Heart right ventricle (tissue), 16 donors: ENCODE data around the gene LRRIQ1. TPM values are rescaled to one million over a fixed set of nuclear protein-coding genes. Genes with fewer than 3 reads are reported as not detected.

ENCODE experiments used
- ATAC-seq, 8 donors: fragments of 200-7000 bp; cut with Tn5 transposase; one replicate each; pipeline ENCODE4 v1.9.1; 2020; ENCODE audit warnings: mild to moderate bottlenecking in 8 of 8, moderate library complexity in 8 of 8, moderate number of reproducible peaks in 1 of 8
- DNase-seq, 2 donors: peaks; one replicate each; pipeline ENCODE4 v3.0.0-alpha.2; 2020
- H3K27ac ChIP-seq, 10 donors: fragments of 200-600 bp; sonication (generic) in 2 of 10; one replicate each; pipeline versions ENCODE4 v1.5.0 to v1.8.0; 2020 to 2022; ENCODE audit warnings: mild to moderate bottlenecking in 3 of 10
- H3K27me3 ChIP-seq, 7 donors: fragments of 200-600 bp; one replicate each; pipeline ENCODE4 v1.8.0; 2021 to 2022; ENCODE audit warnings: mild to moderate bottlenecking in 2 of 7
- H3K36me3 ChIP-seq, 9 donors: fragments of 200-600 bp; sonication (generic) in 1 of 9; one replicate each; pipeline versions ENCODE4 v1.5.0 to v1.8.0; 2020 to 2022; ENCODE audit warnings: mild to moderate bottlenecking in 2 of 9
- H3K4me1 ChIP-seq, 9 donors: fragments of 200-600 bp; sonication (generic) in 1 of 9; one replicate each; pipeline versions ENCODE4 v1.5.0 to v1.8.0; 2020 to 2022; ENCODE audit warnings: mild to moderate bottlenecking in 4 of 9
- H3K4me3 ChIP-seq, 10 donors: fragments of 200-600 bp; sonication (generic) in 2 of 10; one replicate each; pipeline versions ENCODE4 v1.5.0 to v1.8.0; 2020 to 2022; ENCODE audit warnings: mild to moderate bottlenecking in 7 of 10, moderate library complexity in 2 of 10
- H3K9me3 ChIP-seq, 11 donors: fragments of 200-600 bp in 10 of 11; sonication (generic) in 2 of 11; one replicate each; pipeline versions ENCODE4 v1.5.0 to v1.8.0; 2013 to 2022; ENCODE audit warnings: mild to moderate bottlenecking in 2 of 11, control low read depth in 1 of 11, moderate library complexity in 1 of 11
- CTCF ChIP-seq, 9 donors: fragments of 200-600 bp; sonication (generic) in 2 of 9; IDR thresholded peaks; one replicate each; pipeline versions ENCODE4 v1.5.0 to v1.8.0; 2021 to 2022; ENCODE audit warnings: antibody characterized with exemption in 9 of 9, mild to moderate bottlenecking in 5 of 9, moderate library complexity in 1 of 9
- WGBS, 2 donors: extraction: QIAGEN DNeasy Blood & Tissue Kit; methylation state at CpG; one replicate each; pipeline ENCODE4 v1.1.7; 2013; ENCODE audit warnings: inconsistent platforms in 1 of 2; 5-methylcytosine and 5-hydroxymethylcytosine counted together
- intact Hi-C, 10 donors: fragments of 100-400 bp; cut with DNase I; formaldehyde crosslinking; loops; one replicate each; pipeline versions ENCODE4 v1.11.1 to v1.14.2; 2022
- polyA plus RNA-seq, 2 donors: library from polyadenylated mRNA; stranded (reverse); fragments of 200-250 nt; gene quantifications; one replicate each; pipeline ENCODE4 v1.2.3, GENCODE V29; 2013
- total RNA-seq, 10 donors: library from RNA; stranded (reverse); fragmentation: NEBNext Ultra II Directional in 3 of 10; extraction: Animal tissue kit (Norgen Biotek cat#: 25700) in 3 of 10; gene quantifications; one replicate each; pipeline versions ENCODE4 v1.2.1 to v1.2.4, GENCODE V29; 2021 to 2023
- donor health status: Arrhythmogenic right ventricular cardiomyopathy.
- donor health status: ischemic (EF 13 %, LVEDD 7.1; RV severe dilation, severe dysfunction).
- donor health status: healthy with polysubstance abuse.
- donor health status: DM: no; HTN: yes; CAD: no.
- donor health status: DM: no; HTN: no; CAD: no.
- donor health status: ischemic (EF 25% LVEDD 6.9; RV normal size, moderate dysfunction).
- donor health status: ischemic (EF 25% LVEDD 5.7; RV mildly dilated, moderate dysfunction).
- donor health status: healthy.
- donor health status: DM: yes; HTN: yes; CAD: no.
- donor health status: Ischemic cardiomyopathy.
- donor health status: ischemic (EF 35%, LVEDD 5.7; RV mildly dilated, moderate dysfunction).
- donor health status: nonischemic (EF 11% LVEDD 7.7; RV severe dilation, severe dysfunction).
- donor health status: DM: yes; HTN: yes; CAD: no.
- donor health status: PGD.
- donor health status: ischemic (EF 29% LVEDD 5.4; RV normal size, mild dysfunction).
- donor health status: nonischemic (EF 23%, LVEDD 6.1; RV moderate dilation, normal function).

Gene LRRIQ1
- total and polyA plus RNA-seq, 12 donors = 0.04 to 0.79 (median 0.15) TPM; not detected in 1

- no peak for TF ChIP-seq CTCF (IDR thresholded peaks at IDR 0.05)
These were observed 53.6 kb downstream of the LRRIQ1 start for GRCh38 chr12:85089792-85090191.

GRCh38 chr12:85092814-85093370, 56.7 kb downstream of the LRRIQ1 start:
- intact Hi-C loops = no loop called here
- 92 to 93% methylated on average over 2 of the region's 2 CpGs for WGBS, 2 donors
- Histone ChIP-seq H3K27me3 (no peaks in the 10 kb centered on the region), H3K27ac (no peak overlapping the region), H3K4me3 (no peak overlapping the region), H3K36me3 (no peaks in the 10 kb centered on the region), H3K4me1 (no peaks in the 10 kb centered on the region), H3K9me3 (peaks cover 0 to 3% (median 0%) of the 10 kb centered on the region in 11 donors)
- ATAC-seq = no peak
- no peak for DNase-seq
- no peak for TF ChIP-seq CTCF (IDR thresholded peaks at IDR 0.05)

More at GRCh38 chr12:85089792-85090191, 53.6 kb downstream of the LRRIQ1 start:
- DNase-seq (no peak), ATAC-seq (no peak)
- Histone ChIP-seq H3K4me1 (no peaks in the 10 kb centered on the region), H3K4me3 (no peak overlapping the region), H3K27ac (no peak overlapping the region), H3K27me3 (no peaks in the 10 kb centered on the region), H3K9me3 (peaks cover 0 to 7% (median 0%) of the 10 kb centered on the region in 11 donors), H3K36me3 (no peaks in the 10 kb centered on the region)
- 65 to 68% methylated on average over 5 of the region's 5 CpGs for WGBS, 2 donors
- intact Hi-C loops = loop anchor here in 1 of 10 donors (10.0 kb wide), 1 partner anchor 355 kb away; no protein-coding TSS in a partner anchor

- Histone ChIP-seq H3K27me3 (no peaks in the 10 kb centered on the region), H3K4me1 (no peaks in the 10 kb centered on the region), H3K27ac (no peak overlapping the region), H3K9me3 (no peaks in the 10 kb centered on the region), H3K36me3 (no peaks in the 10 kb centered on the region), H3K4me3 (no peak overlapping the region)
- DNase-seq (no peak), ATAC-seq (no peak)
- TF ChIP-seq CTCF (IDR thresholded peaks at IDR 0.05) = no peak
- intact Hi-C loops = no loop called here
These were observed 59.4 kb downstream of the LRRIQ1 start for GRCh38 chr12:85095501-85095900.

GRCh38 chr12:85130646-85131045, 94.5 kb downstream of the LRRIQ1 start:
- H3K4me3 ChIP-seq = no peak overlapping the region
- TF ChIP-seq CTCF (IDR thresholded peaks at IDR 0.05) = no peak
- 69 to 79% methylated on average over 6 of the region's 6 CpGs for WGBS, 2 donors
- H3K27ac ChIP-seq = no peak overlapping the region
- no peaks in the 10 kb centered on the region for H3K36me3 ChIP-seq
- intact Hi-C loops = no loop called here
- DNase-seq (no peak), ATAC-seq (no peak)
- no peaks in the 10 kb centered on the region for H3K9me3 ChIP-seq
- H3K27me3 ChIP-seq = no peaks in the 10 kb centered on the region
- H3K4me1 ChIP-seq = no peaks in the 10 kb centered on the region
